Testis (tissue), 3 donors: ENCODE results near the gene TGFBR3. TPM values are rescaled to one million over a fixed set of nuclear protein-coding genes. Genes with fewer than 3 reads are reported as not detected.

ENCODE experiments used
- DNase-seq: peaks from one replicate; pipeline ENCODE4 v3.0.0-alpha.2; 2019
- H3K27ac ChIP-seq, 2 donors: fragments of 200-600 bp; sonication (generic); one replicate each; pipeline ENCODE4 v1.5.1; 2019
- H3K27me3 ChIP-seq: fragments of 200-600 bp; sonication (generic); one replicate; pipeline ENCODE4 v1.5.1; 2019
- H3K36me3 ChIP-seq: fragments of 200-600 bp; sonication (generic); one replicate; pipeline ENCODE4 v1.5.1; 2017; ENCODE audit warnings: low read depth; ENCODE audit errors: missing control alignments
- H3K4me1 ChIP-seq: fragments of 200-600 bp; sonication (generic); one replicate; pipeline ENCODE4 v1.5.1; 2019
- H3K4me3 ChIP-seq, 2 donors: fragments of 200-600 bp; sonication (generic); one replicate each; pipeline ENCODE4 v1.5.1; 2017 to 2019
- H3K9me3 ChIP-seq: fragments of 200-600 bp; sonication (generic); one replicate; pipeline ENCODE4 v1.5.1; 2017
- POLR2A ChIP-seq: fragments of 450-650 bp; IDR thresholded peaks from one replicate; pipeline ENCODE4 v1.6.1; 2017; ENCODE audit warnings: antibody characterized with exemption, mild to moderate bottlenecking, moderate library complexity
- WGBS, 2 donors: methylation state at CpG; one replicate each; pipeline ENCODE4 v1.1.5; 2018; 5-methylcytosine and 5-hydroxymethylcytosine counted together
- intact Hi-C: fragments of 100-400 bp; cut with DNase I; formaldehyde crosslinking; loops from one replicate; pipeline ENCODE4 v1.15.1; 2023; ENCODE audit warnings: low total_unique reads
- polyA plus RNA-seq: library from polyadenylated mRNA; stranded (reverse); fragments of 350-450 nt; fragmentation: Illumina TruSeq; extraction: RNeasy Lipid Tissue Mini Kit (QIAGEN cat#74804); gene quantifications from one replicate; pipeline ENCODE4 v1.2.3, GENCODE V29; 2014; ENCODE audit warnings: low read depth, low replicate concordance; ENCODE audit not compliant: insufficient read depth
- total RNA-seq, 2 donors: library from RNA; depleted of rRNA; stranded (reverse); fragments of >200 nt; gene quantifications; one replicate each; pipeline ENCODE4 v1.2.3, GENCODE V29; 2016
- TF ChIP-seq, protein P1 (sequence below), 3 experiments: fragments of 450-650 bp in 2 of 3; fragments of 200-600 bp in 1 of 3; sonication (generic) in 1 of 3; IDR thresholded peaks; one replicate each; pipeline ENCODE4 v1.5.1; 2016 to 2019; ENCODE audit warnings: antibody characterized with exemption in 3 of 3, mild to moderate bottlenecking in 2 of 3, moderate library complexity in 1 of 3

Gene TGFBR3
- total and polyA plus RNA-seq, 3 donors from 2014 or later, result 24.0 to 37.2 (median 34.7) TPM

DNA sequence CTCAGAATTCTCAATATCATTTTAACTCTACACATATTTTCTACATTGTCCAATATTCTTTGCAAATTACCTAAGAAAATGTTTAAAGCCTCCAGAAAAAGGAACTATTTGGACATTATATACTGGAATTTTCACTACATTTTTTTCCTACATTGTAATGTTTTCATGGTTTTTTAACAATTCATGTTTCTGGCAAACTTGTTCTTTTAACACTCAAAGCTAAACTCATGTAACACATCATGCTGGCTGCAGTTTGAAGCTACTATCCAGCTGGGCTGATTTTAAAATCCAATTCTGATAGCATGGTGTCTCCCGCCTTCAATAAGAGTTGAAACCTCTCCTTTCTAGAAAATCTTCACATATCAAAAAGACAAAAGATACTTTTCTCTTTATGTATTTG lies 52.0 kb downstream of the TGFBR3 start:
- WGBS, 2 donors, result 79 to 83% methylated on average over 1 of the region's 1 CpG
- H3K9me3 ChIP-seq, result no peaks in the 10 kb centered on the region
- no peaks in the 10 kb centered on the region for H3K36me3 ChIP-seq
- intact Hi-C loops, result no loop called here
- H3K27ac ChIP-seq, result no peak overlapping the region
- no peaks in the 10 kb centered on the region for H3K27me3 ChIP-seq
- H3K4me3 ChIP-seq, result no peak overlapping the region
- no peak for DNase-seq
- TF ChIP-seq, protein P1, sequence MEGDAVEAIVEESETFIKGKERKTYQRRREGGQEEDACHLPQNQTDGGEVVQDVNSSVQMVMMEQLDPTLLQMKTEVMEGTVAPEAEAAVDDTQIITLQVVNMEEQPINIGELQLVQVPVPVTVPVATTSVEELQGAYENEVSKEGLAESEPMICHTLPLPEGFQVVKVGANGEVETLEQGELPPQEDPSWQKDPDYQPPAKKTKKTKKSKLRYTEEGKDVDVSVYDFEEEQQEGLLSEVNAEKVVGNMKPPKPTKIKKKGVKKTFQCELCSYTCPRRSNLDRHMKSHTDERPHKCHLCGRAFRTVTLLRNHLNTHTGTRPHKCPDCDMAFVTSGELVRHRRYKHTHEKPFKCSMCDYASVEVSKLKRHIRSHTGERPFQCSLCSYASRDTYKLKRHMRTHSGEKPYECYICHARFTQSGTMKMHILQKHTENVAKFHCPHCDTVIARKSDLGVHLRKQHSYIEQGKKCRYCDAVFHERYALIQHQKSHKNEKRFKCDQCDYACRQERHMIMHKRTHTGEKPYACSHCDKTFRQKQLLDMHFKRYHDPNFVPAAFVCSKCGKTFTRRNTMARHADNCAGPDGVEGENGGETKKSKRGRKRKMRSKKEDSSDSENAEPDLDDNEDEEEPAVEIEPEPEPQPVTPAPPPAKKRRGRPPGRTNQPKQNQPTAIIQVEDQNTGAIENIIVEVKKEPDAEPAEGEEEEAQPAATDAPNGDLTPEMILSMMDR (IDR thresholded peaks at IDR 0.05), result no peak
- TF ChIP-seq POLR2A, result no peak
- peaks cover 13% of the 10 kb centered on the region for H3K4me1 ChIP-seq

DNA sequence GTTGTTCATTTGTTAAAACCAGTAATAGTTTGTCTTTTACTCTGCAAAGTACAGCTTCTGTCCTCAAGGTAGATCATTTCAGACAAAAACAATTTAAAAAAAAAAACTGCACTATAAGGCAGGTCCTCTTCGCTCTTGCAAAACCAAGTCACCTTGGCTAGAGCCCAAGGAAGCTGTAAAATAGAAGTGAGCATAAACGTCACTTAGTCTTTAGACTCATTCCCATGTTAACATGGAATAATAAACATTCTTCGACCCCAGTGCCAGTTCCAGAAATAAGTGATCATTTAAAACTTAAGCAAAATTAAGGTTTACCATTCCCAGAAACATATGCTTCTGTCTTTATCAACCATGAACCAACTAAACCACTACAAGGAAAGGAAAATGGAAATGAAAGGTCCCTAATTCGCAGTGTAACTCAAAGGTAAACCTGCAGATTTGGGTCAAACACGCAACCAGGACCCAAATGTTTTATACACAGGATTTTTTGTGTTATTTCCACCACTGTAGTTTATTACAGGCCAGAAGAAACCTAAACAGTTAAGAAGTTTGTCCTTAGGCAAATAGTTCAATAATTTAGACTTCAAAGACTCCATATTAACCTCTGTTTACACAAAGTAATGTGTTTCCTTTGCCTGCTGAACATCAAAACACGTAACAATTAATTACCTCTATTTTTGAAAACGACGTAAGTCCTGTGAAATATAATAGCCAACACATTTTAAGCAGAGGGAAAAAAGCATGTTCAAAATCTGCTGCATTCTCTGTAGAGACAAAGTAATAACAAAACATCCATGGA lies 54.6 kb downstream of the TGFBR3 start:
- H3K9me3 ChIP-seq, result no peaks in the 10 kb centered on the region
- no peak for DNase-seq

DNA sequence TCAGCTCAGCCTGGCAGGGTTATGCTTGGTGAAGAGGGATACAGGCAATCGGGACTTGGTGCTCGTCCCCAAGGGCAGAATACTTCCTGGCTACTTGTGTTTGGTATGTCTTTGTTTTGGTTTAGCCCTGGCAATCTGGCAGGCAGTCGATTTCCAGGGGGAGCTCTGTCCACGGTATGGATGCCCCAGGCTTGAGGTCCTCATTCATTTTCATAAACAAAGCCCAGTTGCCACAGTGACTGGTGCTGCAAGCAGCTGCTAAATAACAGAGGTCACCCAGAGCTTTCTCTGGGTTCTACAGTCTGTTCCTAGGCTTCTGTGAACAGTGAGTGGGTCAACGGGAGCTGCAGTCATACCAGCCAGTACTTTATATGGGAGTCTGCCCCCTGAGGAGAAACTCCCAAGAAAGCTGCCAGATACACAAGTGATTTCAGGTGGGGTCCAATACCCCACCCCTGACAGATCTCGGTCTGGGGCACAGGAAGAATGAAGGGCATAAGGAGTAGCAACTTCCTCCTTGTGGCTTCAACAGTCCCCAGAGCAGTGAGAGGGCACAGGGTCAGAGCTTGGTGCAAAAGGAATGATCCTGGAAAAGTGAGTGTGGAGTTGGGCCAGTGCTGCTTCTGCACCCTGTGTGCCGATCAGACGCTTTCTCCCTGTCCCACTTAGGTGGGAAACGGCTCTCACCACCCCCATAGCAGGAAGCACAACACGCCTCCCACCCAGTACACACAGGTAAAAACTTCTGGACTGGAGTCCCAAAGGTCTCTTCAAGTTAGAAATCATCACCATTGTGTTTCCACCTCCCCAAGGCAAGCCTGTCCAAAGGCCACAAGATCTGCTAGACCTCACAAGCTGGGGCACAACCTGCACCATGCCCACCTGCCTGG lies 55.5 kb downstream of the TGFBR3 start:
- no peak overlapping the region for H3K4me3 ChIP-seq
- no peak for DNase-seq
- no peaks in the 10 kb centered on the region for H3K27me3 ChIP-seq
- TF ChIP-seq POLR2A, result no peak
- TF ChIP-seq, protein P1 (IDR thresholded peaks at IDR 0.05), result no peak
- no peak overlapping the region for H3K27ac ChIP-seq
- intact Hi-C loops, result no loop called here
- no peaks in the 10 kb centered on the region for H3K36me3 ChIP-seq
- no peaks in the 10 kb centered on the region for H3K9me3 ChIP-seq
- H3K4me1 ChIP-seq, result peaks cover 13% of the 10 kb centered on the region
- 51 to 63% methylated on average over 10 of the region's 10 CpGs for WGBS, 2 donors

More for the DNA sequence above, 54.6 kb downstream of the TGFBR3 start:
- intact Hi-C loops, result no loop called here
- no peak overlapping the region for H3K4me3 ChIP-seq
- no peak overlapping the region for H3K27ac ChIP-seq
- TF ChIP-seq, protein P1 (IDR thresholded peaks at IDR 0.05), result no peak
- TF ChIP-seq POLR2A, result no peak
- no peaks in the 10 kb centered on the region for H3K27me3 ChIP-seq
- H3K36me3 ChIP-seq, result no peaks in the 10 kb centered on the region
- H3K4me1 ChIP-seq, result peaks cover 13% of the 10 kb centered on the region
- WGBS, 2 donors, result 71 to 83% methylated on average over 8 of the region's 8 CpGs

DNA sequence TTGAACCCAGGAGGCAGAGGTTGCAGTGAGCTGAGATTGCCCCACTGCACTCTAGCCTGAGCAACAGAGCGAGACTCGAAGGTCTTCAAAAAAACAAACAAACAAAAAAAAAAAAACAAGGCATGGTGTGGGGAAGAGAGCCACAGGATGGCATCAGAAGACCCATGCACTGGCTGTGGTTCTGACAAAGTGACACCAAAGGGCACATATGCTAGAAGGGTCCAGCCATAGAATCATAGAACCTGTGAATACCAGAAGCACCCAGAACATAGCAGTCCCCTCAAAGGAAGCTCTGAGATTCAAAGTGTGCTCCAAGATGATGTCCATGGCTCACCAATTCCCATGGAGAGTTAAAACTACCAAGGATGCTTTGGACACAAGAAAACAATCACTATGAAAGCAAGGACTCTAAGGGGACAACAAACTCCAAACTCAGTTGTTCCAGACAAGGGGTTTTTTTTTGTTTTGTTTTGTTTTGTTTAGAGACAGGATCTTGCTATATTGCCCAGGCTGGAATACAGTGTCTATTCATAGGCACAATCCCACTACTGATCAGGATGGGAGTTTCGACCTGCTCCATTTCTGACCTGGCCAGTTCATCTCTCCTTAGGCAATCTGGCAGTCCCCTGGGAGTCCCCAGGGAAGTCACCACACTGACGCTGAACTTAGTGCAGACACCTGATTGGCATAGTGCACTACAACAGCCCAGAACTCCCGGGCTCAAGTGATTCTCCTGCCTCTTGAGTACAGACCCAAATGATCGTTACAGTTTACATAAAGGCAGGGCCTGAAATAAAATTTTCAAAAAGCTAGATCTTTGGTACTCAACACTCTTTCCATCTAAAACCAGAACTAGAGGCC lies 56.4 kb downstream of the TGFBR3 start:
- no peaks in the 10 kb centered on the region for H3K36me3 ChIP-seq
- no peaks in the 10 kb centered on the region for H3K9me3 ChIP-seq
- DNase-seq, result no peak
- WGBS, 2 donors, result 86 to 91% methylated on average over 6 of the region's 6 CpGs
- no peak overlapping the region for H3K4me3 ChIP-seq
- H3K27me3 ChIP-seq, result no peaks in the 10 kb centered on the region
- TF ChIP-seq, protein P1 (IDR thresholded peaks at IDR 0.05), result no peak
- no peak for TF ChIP-seq POLR2A
- peaks cover 13% of the 10 kb centered on the region for H3K4me1 ChIP-seq
- H3K27ac ChIP-seq, result no peak overlapping the region
- intact Hi-C loops, result no loop called here
